HG03280 (cell line): ENCODE measurements around the gene S100A3.
"Not testable (repeated sequence)": the region's sequence is repeated elsewhere in the genome, so short reads cannot be mapped to it uniquely, and the experiment has no call there.

Experiments
- ATAC-seq: cut with Tn5 transposase; IDR thresholded peaks from one replicate; pipeline ENCODE4 v1.9.1; 2021; ENCODE audit warnings: mild to moderate bottlenecking, moderate library complexity; ENCODE audit not compliant: unreplicated experiment

Gene S100A3

GRCh38 chr1:153570874-153571273, 21.8 kb upstream of the S100A3 start:
- no peak for ATAC-seq

- ATAC-seq, result no peak
Measured at GRCh38 chr1:153569465-153569864, 20.4 kb upstream of the S100A3 start.

GRCh38 chr1:153568367-153569099, 19.5 kb upstream of the S100A3 start:
- no peak for ATAC-seq

- no peak for ATAC-seq
Measured at GRCh38 chr1:153567621-153568366, 18.7 kb upstream of the S100A3 start.

- no peak for ATAC-seq
Measured at GRCh38 chr1:153566414-153567371, 17.6 kb upstream of the S100A3 start.

- ATAC-seq, result no peak
Measured at GRCh38 chr1:153565529-153566374, 16.7 kb upstream of the S100A3 start, which contains the start of gene S100A2. TSS of gene S100A2 (minus strand) at chr1:153565844. CDS start at chr1:153563877, 1,967 bp downstream.

GRCh38 chr1:153563991-153564390, 14.9 kb upstream of the S100A3 start:
- ATAC-seq, result no peak

GRCh38 chr1:153563483-153563901, 14.4 kb upstream of the S100A3 start:
- ATAC-seq, result no peak

- ATAC-seq, result not testable (repeated sequence)
Measured at GRCh38 chr1:153562021-153562420, 13.0 kb upstream of the S100A3 start.

GRCh38 chr1:153561466-153561985, 12.5 kb upstream of the S100A3 start:
- no peak for ATAC-seq

- no peak for ATAC-seq
Measured at GRCh38 chr1:153560771-153561465, 11.9 kb upstream of the S100A3 start.

- ATAC-seq, result no peak
Measured at GRCh38 chr1:153560241-153560640, 11.2 kb upstream of the S100A3 start.

- no peak for ATAC-seq
Measured at GRCh38 chr1:153557877-153558276, 8.8 kb upstream of the S100A3 start.

GRCh38 chr1:153556348-153556747, 7.3 kb upstream of the S100A3 start:
- no peak for ATAC-seq

GRCh38 chr1:153553830-153554541, 4.9 kb upstream of the S100A3 start:
- ATAC-seq, result no peak

GRCh38 chr1:153553096-153553495, 4.0 kb upstream of the S100A3 start:
- no peak for ATAC-seq

- ATAC-seq, result no peak
Measured at GRCh38 chr1:153552335-153552734, 3.3 kb upstream of the S100A3 start.

GRCh38 chr1:153550827-153551500, 1.9 kb upstream of the S100A3 start:
- ATAC-seq, result no peak
